ENCODE results near the gene IGSF6.

The IGSF6 gene

GRCh38 chr16:21644674-21645073 is 7.7 kb downstream of the IGSF6 start:
- Histone ChIP-seq H3K27ac (no peak overlapping the region), H3K27me3 (ENCODE audit: insufficient read depth, low read depth, severe bottlenecking) (no peaks in the 10 kb centered on the region), H3K4me3 (ENCODE audit: low read depth, low read length) (no peak overlapping the region)

DNA sequence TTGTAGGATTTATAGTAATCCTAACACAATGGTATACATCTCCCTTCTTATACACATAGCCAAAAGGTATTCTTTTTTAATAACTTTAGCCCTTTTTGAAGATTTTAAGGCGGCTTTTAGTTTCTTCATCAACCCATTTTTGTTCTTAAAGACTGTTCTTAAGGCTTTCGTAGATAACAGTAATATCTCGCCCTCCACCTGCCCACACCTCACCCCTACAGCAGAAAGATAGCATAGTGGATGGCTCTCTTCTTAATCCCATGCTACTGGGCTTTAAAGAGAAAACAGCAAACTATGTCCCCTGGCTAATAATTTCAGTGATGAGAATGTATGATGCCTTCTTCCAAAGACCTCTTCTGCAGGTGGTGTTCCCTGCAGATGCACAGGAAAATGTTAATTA is 8.6 kb downstream of the IGSF6 start:
- H3K36me3 ChIP-seq: peaks cover 6% of the 10 kb centered on the region

More at GRCh38 chr16:21644674-21645073, 7.7 kb downstream of the IGSF6 start:
- H3K36me3 ChIP-seq: peaks cover 6% of the 10 kb centered on the region
- DNase-seq: no peak
- no peak for TF ChIP-seq CTCF (IDR thresholded peaks at IDR 0.05; ENCODE audit: low read depth, low read length)
- no peaks in the 10 kb centered on the region for H3K9me3 ChIP-seq (ENCODE audit: severe bottlenecking)

GRCh38 chr16:21642861-21643260 is 9.5 kb downstream of the IGSF6 start:
- Histone ChIP-seq H3K27me3 (ENCODE audit: insufficient read depth, low read depth, severe bottlenecking) (no peaks in the 10 kb centered on the region), H3K9me3 (ENCODE audit: severe bottlenecking) (no peaks in the 10 kb centered on the region), H3K4me3 (ENCODE audit: low read depth, low read length) (no peak overlapping the region), H3K36me3 (peaks cover 6% of the 10 kb centered on the region), H3K27ac (no peak overlapping the region)
- no peak for TF ChIP-seq CTCF (IDR thresholded peaks at IDR 0.05; ENCODE audit: low read depth, low read length)
- no peak for DNase-seq

More for the DNA sequence above, 8.6 kb downstream of the IGSF6 start:
- H3K4me3 ChIP-seq (ENCODE audit: low read depth, low read length): no peak overlapping the region
- no peaks in the 10 kb centered on the region for H3K27me3 ChIP-seq (ENCODE audit: insufficient read depth, low read depth, severe bottlenecking)
- no peak for DNase-seq
- TF ChIP-seq CTCF (IDR thresholded peaks at IDR 0.05; ENCODE audit: low read depth, low read length): no peak
- no peaks in the 10 kb centered on the region for H3K9me3 ChIP-seq (ENCODE audit: severe bottlenecking)
- no peak overlapping the region for H3K27ac ChIP-seq

DNA sequence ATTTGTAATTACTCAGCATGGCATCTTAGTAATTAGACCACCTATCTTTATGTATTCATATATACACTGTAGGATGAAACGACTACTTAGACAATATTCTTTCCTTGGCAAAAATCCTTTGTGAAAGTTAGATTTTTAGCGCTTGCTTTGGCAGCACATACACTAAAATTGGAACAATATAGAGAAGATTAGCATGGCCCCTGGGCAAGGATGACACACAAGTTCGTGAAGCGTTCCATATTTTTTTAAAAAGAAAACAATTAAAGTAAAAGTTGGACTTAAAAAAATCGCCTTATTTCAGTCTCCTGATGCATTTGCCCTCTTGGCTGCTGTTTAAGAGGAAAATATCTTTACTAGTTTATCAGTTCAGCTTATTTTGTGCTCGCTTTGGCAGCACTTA is 10.5 kb downstream of the IGSF6 start:
- H3K27me3 ChIP-seq (ENCODE audit: insufficient read depth, low read depth, severe bottlenecking): no peaks in the 10 kb centered on the region
- H3K36me3 ChIP-seq: peaks cover 4% of the 10 kb centered on the region
- TF ChIP-seq CTCF (IDR thresholded peaks at IDR 0.05; ENCODE audit: low read depth, low read length): no peak
- H3K9me3 ChIP-seq (ENCODE audit: severe bottlenecking): no peaks in the 10 kb centered on the region
- no peak overlapping the region for H3K27ac ChIP-seq
- DNase-seq: no peak
- H3K4me3 ChIP-seq (ENCODE audit: low read depth, low read length): no peak overlapping the region

GRCh38 chr16:21639493-21639892 is 12.9 kb downstream of the IGSF6 start:
- Histone ChIP-seq H3K4me3 (ENCODE audit: low read depth, low read length) (no peak overlapping the region), H3K9me3 (ENCODE audit: severe bottlenecking) (no peaks in the 10 kb centered on the region), H3K27me3 (ENCODE audit: insufficient read depth, low read depth, severe bottlenecking) (no peaks in the 10 kb centered on the region), H3K27ac (no peak overlapping the region), H3K36me3 (no peaks in the 10 kb centered on the region; the same call in 1 of the 2 replicates)
- no peak for DNase-seq
- no peak for TF ChIP-seq CTCF (IDR thresholded peaks at IDR 0.05; ENCODE audit: low read depth, low read length)

DNA sequence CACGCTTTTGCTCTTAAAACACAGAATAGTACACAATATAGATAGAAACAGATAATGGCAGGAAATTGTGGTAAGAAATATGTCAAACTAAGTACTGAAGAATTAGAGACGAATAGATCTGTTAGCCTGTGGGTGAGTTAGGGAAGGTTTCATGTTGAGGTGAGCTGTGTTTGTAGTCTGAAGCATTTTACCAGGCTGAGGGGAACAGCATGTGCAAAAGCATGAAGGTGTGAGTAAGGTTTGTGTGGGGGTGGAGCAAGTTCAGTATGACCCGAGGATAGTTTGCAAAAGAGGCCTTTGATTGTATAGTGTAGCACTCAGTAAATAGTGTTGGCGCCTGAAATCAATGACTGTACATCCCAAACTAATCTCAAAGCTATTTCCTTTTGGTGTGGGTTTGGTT is 13.8 kb downstream of the IGSF6 start:
- Histone ChIP-seq H3K27me3 (ENCODE audit: insufficient read depth, low read depth, severe bottlenecking) (no peaks in the 10 kb centered on the region), H3K27ac (no peak overlapping the region), H3K36me3 (no peaks in the 10 kb centered on the region; the same call in 1 of the 2 replicates), H3K4me3 (ENCODE audit: low read depth, low read length) (no peak overlapping the region), H3K9me3 (ENCODE audit: severe bottlenecking) (no peaks in the 10 kb centered on the region)
- TF ChIP-seq CTCF (IDR thresholded peaks at IDR 0.05; ENCODE audit: low read depth, low read length): no peak
- no peak for DNase-seq

All from WERI-Rb-1 (cell line).